Measurements from ENCODE around the gene SMYD3.

The SMYD3 gene

DNA sequence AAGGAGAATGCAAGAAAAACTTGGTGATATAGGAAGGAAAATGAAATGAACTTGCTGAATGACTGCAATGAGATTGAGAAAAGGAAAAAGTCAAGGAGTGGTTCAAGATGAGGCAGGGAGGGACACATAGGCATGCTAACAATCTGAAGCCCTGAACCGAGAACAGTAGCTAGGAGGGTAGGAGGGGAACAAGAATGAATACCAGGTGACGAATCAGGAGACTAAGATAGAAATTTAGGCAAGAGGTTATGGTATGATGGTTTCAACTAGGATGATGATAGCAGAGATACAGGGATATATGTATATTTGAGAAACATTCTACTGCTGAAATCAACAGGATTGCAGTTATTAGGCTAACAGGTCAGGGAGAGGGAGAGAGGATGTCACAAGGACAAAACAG, 44.1 kb downstream of the SMYD3 start:
- no peak for DNase-seq

DNA sequence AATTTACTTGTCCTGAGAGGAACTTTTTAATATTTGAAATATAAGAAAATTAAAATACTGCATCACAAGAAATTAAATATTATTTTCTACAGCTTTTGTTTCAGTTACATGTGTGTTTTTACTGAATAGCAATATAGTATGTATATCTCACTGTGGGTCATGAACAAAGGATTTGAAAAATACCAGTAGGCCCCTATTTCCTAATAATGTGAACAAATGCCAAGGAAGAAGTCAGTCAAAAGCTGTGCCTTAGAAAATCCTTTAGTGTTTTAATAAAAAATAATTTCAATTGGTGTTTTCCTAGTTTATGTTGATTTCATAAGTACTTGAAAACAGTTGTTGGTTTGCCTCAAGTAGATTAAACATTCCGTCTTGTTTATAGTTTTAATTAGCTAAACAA, 46.7 kb downstream of the SMYD3 start:
- DNase-seq: no peak

DNA sequence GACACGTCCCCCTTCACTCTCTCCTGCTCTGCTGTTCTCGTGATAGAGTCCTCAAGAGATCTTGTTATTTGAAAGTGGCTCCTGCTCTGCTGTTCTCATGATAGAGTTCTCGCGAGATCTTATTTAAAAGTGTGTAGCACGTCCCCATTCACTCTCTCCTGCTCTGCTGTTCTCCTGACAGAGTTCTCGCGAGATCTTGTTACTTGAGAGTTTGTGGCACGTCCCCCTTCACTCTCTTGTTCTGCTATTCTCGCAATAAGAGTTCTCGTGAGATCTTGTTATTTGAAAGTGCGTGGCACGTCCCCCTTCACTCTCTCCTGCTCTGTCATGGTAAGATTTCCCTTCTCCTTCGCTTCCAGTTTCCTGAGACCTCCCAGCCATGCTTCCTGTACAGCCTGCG, 47.9 kb downstream of the SMYD3 start:
- DNase-seq: no peak

- no peak for DNase-seq
Measured at GRCh38 chr1:246455476-246455875, 51.6 kb downstream of the SMYD3 start.

GRCh38 chr1:246454655-246455054, 52.4 kb downstream of the SMYD3 start:
- no peak for DNase-seq

GRCh38 chr1:246450611-246451251, 56.3 kb downstream of the SMYD3 start:
- no peak for DNase-seq

DNA sequence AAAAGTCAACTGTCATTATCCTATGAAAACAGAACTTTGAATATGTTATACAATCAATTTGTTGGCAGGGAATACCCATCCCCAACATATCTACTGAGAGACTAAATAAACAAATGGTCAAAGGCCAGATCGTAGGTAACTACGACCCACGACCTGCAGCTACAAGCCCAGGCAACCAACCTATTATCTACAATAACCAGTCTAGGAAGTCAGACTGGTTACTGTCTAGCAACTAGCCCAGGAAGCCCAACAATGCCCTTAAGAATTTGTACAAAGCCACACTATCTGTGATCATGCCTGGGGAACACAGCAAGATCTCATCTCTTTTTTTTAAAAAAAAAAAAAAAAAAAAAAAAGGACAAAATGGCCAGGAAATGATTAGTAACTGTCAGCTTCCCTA, 58.7 kb downstream of the SMYD3 start:
- no peak for DNase-seq

DNA sequence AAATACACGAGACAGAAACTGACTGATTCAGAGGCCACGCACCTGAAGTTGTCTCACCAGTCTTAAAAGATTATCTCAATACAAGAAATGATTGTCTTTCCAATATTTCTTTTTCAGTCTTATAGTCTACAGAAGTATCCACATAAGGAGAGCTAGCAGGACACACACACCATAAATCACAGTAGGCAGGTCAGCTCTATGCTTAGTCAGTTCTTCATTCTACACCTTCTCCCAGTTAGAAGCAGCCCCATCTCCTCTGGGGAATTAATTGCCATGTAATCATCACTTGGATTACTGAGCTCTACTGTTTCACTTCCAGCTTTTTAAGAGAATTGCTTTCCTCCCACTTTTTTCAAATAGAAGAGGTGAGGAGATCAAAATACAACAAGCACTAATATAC, 59.6 kb downstream of the SMYD3 start:
- DNase-seq: no peak

DNA sequence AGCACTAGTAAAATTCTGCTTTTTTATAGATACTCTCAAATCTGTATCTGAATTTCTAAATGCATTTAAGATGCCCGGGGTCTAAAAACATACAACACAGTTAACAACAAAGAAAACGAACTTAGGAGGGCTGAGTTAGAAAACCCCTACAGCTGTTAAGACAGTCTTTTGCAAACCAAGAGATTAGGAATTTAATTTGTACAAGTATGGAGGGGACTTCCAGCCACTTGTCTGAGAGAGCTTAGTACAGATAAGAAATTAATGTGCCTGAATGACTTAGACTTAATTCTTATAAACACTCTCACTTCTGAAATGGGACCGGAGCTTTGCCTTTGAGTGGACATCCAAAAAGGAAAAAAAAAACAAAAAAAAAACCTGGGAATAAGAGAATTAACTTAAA, 61.6 kb downstream of the SMYD3 start:
- no peak for DNase-seq

DNA sequence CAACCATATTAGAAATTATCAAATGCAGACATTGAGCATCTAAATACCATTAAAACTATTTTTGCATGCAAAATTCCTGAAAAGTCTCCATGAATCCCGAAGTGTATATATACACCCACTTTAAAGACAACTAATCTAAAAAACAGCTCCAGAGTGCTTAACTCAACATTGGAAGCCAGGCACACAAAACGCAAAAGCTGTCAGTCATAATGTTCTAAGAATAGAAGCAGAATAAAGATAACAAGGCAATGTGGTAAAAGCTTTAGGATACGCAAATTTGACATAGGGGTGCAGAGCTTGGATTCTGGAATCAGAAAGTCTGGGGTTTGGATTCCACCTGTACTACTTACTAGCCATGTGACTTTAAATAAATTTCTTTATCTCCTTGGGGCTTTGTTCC, 62.5 kb downstream of the SMYD3 start:
- DNase-seq: no peak

DNA sequence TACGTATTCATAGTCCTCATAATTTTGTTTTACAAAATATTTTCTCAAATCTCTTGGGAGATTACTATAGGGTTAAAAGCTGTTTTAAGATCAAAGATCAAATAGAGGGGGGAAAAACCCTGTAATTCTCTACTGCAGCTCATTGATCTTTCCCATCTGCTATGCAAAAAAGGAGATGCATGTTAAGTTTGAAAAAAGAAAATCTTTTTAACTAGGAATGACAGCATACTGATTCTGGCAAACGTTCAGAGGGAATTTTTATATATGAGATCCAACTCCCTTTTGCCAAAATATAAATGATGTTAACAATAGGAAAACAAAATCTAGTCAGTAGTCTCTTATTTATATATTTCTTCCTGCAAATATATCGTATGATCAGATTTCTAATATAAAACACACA, 69.1 kb downstream of the SMYD3 start:
- DNase-seq: no peak

GRCh38 chr1:246435421-246436041, 71.5 kb downstream of the SMYD3 start:
- DNase-seq: no peak

DNA sequence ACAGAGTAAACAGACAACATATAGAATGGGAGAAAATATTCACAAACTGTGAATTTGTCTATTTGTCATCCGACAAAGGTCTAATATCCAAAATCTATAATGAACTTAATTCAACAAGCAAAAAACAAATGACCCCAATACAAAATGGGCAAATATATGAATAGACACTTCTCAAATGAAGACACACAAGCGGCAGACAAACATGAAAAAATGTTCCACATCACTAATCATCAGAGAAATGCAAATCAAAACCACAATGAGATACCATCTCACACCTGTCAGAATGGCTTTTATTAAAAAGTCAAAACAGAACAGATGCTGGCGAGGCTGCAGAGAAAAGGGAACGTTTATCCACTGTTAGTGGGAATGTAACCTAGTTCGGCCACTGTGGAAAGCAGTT, 72.7 kb downstream of the SMYD3 start:
- DNase-seq: no peak

- DNase-seq: no peak
Measured at GRCh38 chr1:246428542-246429308, 78.4 kb downstream of the SMYD3 start.

- no peak for DNase-seq
Measured at GRCh38 chr1:246427611-246428010, 79.5 kb downstream of the SMYD3 start.

DNA sequence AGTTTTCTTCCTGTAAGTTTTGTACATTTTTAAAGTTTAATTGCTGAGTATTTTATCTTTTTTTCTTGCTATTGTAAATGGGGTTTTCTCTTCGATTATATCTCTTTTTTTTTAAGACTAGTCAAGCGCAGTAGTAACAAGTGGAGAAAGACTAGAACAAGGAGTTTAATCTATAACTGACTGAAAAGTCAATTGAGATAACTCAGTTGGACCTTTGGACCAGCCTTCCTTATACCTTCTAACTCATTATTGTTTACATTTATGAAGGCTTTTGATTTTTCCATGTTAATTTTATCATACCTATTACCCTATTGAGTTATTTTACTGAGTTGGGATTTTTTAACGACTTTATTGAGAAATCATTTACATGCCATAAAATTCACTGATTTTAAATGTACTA, 81.2 kb downstream of the SMYD3 start:
- no peak for DNase-seq

GRCh38 chr1:246425139-246425794, 81.8 kb downstream of the SMYD3 start:
- DNase-seq: no peak

- no peak for DNase-seq
Measured at GRCh38 chr1:246420300-246420699, 86.8 kb downstream of the SMYD3 start.

DNA sequence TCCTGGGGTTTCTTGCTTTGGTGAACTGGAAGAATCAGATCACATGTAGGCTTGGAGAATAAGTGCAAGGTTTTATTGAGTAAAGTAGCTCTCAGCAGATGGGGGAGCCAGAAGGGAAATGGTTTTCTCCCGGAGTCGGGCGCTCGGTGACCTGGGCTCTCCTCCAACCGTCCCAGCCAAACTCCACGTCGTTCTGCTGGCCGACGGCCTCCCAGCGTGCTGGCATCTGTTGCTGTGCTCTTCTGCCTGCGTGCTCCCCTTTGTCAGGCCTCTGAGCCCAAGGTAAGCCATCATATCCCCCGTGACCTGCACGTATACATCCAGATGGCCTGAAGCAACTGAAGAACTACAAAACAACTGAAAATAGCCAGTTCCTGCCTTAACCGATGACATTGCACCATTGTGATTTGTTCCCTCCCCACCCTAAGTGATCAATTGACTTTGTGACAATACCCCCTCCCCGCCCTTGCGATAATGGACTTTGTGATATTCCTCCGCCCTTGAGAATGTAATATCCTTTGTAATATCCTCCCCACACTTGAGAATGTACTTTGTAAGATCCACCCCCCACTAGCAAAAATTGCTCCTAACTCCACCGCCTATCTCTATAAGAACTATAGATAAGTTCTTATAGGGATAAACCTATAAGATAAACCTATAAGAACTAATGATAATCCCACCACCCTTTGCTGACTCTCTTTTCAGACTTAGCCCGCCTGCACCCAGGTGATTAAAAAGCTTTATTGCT, 88.3 kb downstream of the SMYD3 start:
- no peak for DNase-seq

GRCh38 chr1:246417813-246418564, 89.1 kb downstream of the SMYD3 start:
- DNase-seq: no peak

- DNase-seq: no peak
Measured at GRCh38 chr1:246417152-246417812, 89.8 kb downstream of the SMYD3 start.

GRCh38 chr1:246416261-246416660, 90.8 kb downstream of the SMYD3 start:
- no peak for DNase-seq
